Measurements from ENCODE around the gene NUP210L. TPM values are rescaled to one million over a fixed set of nuclear protein-coding genes. Genes with fewer than 3 reads are reported as not detected.

NUP210L gene
- total and polyA plus RNA-seq, 2 of the 13 experiments (the other 11 are each of a cell fraction or from before 2014, with no cell fraction given) = not detected

DNA sequence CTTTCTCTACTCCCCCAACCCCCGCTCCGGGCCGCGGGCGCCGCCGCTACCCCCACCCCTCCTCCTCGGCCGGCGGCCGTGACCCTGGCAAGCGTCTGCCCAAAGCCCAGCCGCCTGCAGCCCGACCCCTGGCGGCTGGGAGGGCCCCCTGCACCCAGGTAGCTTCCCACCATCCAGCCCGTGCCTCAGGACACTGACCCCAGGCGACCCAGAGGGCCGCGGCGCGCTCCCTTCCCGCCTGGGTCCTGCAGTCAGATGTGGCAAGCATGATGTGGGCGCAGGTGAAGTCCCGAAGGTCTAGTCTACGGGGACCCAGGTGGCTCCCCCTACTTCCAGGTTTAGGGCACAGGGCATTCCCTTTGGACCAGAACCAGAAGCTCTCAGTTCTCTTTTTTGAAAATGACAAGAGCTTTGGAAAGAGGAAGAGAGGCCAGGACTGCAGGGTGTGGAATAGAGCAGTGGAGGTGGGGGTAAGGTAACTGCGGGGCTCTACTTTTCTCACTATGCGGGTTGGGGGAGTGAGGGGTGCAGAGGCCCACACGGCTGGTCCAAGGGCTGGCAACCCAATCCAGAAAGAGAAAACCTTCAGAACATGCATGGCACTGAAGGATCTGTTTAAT lies 208.1 kb downstream of the NUP210L start, which contains the start of gene DENND4B (continued):
- TF ChIP-seq ATF7 (IDR thresholded peaks at IDR 0.05) = no peak
- no peak for TF ChIP-seq ATF7 (CRISPR knock-in tag; IDR thresholded peaks at IDR 0.05)
- 0 out of 2 replicates have a peak, but pooled peaks have one; percentile 41 for TF ChIP-seq HNRNPL (IDR thresholded peaks at IDR 0.05; ENCODE audit: low read depth, low read length)
- peak; percentile 65; the same call in 1 of the 2 replicates for TF ChIP-seq MYC (CRISPR knock-in tag; IDR thresholded peaks at IDR 0.05; ENCODE audit: borderline replicate concordance)
- TF ChIP-seq HIVEP1 (CRISPR knock-in tag; IDR thresholded peaks at IDR 0.05) = no peak
- TF ChIP-seq ZNF451 (CRISPR knock-in tag; IDR thresholded peaks at IDR 0.05) = peak; percentile 91; the same call in 1 of the 2 replicates
- TF ChIP-seq ZFP37 (CRISPR knock-in tag; IDR thresholded peaks at IDR 0.05; ENCODE audit: borderline replicate concordance) = no peak
- peak; percentile 5; the same call in 1 of the 2 replicates for TF ChIP-seq HNF4G (IDR thresholded peaks at IDR 0.05; ENCODE audit: borderline replicate concordance, low read depth, low read length)
- no peak; the same call in 1 of the 2 replicates for TF ChIP-seq HNF4G (CRISPR knock-in tag; IDR thresholded peaks at IDR 0.05; ENCODE audit: borderline replicate concordance, low read depth)
- TF ChIP-seq PITX1 (CRISPR knock-in tag; IDR thresholded peaks at IDR 0.05) = peak; percentile 47; the same call in 1 of the 2 replicates
- peak; percentile 66 for TF ChIP-seq AGO1 (IDR thresholded peaks at IDR 0.05; ENCODE audit: low read depth, low read length, poor library complexity, severe bottlenecking)
- TF ChIP-seq ETV5 (CRISPR knock-in tag; IDR thresholded peaks at IDR 0.05; ENCODE audit: borderline replicate concordance) = peak; percentile 27; the same call in 1 of the 2 replicates
- TF ChIP-seq ZNF263 (CRISPR knock-in tag; IDR thresholded peaks at IDR 0.05) = no peak
- TF ChIP-seq RAD21 (CRISPR knock-in tag; IDR thresholded peaks at IDR 0.05) = peak; percentile 85
- no peak for TF ChIP-seq TEAD2 (CRISPR knock-in tag; IDR thresholded peaks at IDR 0.05)
- TF ChIP-seq ZNF138 (CRISPR knock-in tag; IDR thresholded peaks at IDR 0.05; ENCODE audit: low read depth) = 0 out of 2 replicates have a peak, but pooled peaks have one; percentile 72
- TF ChIP-seq NCOA2 (CRISPR knock-in tag; IDR thresholded peaks at IDR 0.05) = peak; percentile 37; the same call in 1 of the 2 replicates
- no peak for TF ChIP-seq SUZ12 (IDR thresholded peaks at IDR 0.05; ENCODE audit: low read depth, low read length)
- TF ChIP-seq ZBTB43 (CRISPR knock-in tag; conservative IDR thresholded peaks at IDR 0.05) = no peak
- peak; percentile 88 for TF ChIP-seq RBM22 (optimal IDR thresholded peaks at IDR 0.05; ENCODE audit: low read length)
- TF ChIP-seq NCOA5 (CRISPR knock-in tag; IDR thresholded peaks at IDR 0.05) = no peak
- TF ChIP-seq, protein P1, sequence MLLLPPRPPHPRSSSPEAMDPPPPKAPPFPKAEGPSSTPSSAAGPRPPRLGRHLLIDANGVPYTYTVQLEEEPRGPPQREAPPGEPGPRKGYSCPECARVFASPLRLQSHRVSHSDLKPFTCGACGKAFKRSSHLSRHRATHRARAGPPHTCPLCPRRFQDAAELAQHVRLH (CRISPR knock-in tag; IDR thresholded peaks at IDR 0.05; ENCODE audit: borderline replicate concordance, low read depth) = peak; percentile 82; the same call in 1 of the 2 replicates
- TF ChIP-seq KDM5B (CRISPR knock-in tag; IDR thresholded peaks at IDR 0.05; ENCODE audit: borderline replicate concordance) = no peak
- peak; percentile 22 for TF ChIP-seq ZGPAT (CRISPR knock-in tag; IDR thresholded peaks at IDR 0.05)
- TF ChIP-seq TEF (CRISPR knock-in tag; IDR thresholded peaks at IDR 0.05) = no peak
- TF ChIP-seq ZNF572 (CRISPR knock-in tag; IDR thresholded peaks at IDR 0.05) = 0 out of 2 replicates have a peak, but pooled peaks have one; percentile 38
- TF ChIP-seq ZNF225 (CRISPR knock-in tag; IDR thresholded peaks at IDR 0.05) = 0 out of 2 replicates have a peak, but pooled peaks have one; percentile 49

Data from HepG2 (cell line).